ENCODE results near the gene GPR62. TPM values are rescaled to one million over a fixed set of nuclear protein-coding genes. Genes with fewer than 3 reads are reported as not detected.

GPR62 gene
- total and polyA plus RNA-seq, 2 donors (not counting 3 experiments of a cell fraction or from before 2014, with no cell fraction given) = 0.04 to 0.15 TPM

DNA sequence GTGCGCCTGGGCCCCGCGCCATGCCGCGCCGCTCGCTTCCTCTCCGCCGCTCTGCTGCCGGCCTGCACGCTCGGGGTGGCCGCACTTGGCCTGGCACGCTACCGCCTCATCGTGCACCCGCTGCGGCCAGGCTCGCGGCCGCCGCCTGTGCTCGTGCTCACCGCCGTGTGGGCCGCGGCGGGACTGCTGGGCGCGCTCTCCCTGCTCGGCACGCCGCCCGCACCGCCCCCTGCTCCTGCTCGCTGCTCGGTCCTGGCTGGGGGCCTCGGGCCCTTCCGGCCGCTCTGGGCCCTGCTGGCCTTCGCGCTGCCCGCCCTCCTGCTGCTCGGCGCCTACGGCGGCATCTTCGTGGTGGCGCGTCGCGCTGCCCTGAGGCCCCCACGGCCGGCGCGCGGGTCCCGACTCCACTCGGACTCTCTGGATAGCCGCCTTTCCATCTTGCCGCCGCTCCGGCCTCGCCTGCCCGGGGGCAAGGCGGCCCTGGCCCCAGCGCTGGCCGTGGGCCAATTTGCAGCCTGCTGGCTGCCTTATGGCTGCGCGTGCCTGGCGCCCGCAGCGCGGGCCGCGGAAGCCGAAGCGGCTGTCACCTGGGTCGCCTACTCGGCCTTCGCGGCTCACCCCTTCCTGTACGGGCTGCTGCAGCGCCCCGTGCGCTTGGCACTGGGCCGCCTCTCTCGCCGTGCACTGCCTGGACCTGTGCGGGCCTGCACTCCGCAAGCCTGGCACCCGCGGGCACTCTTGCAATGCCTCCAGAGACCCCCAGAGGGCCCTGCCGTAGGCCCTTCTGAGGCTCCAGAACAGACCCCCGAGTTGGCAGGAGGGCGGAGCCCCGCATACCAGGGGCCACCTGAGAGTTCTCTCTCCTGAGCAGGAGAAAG, 951 bp downstream of the GPR62 start:
- dilution Hi-C loops (cut with MboI; ENCODE audit: extremely low pct_ligation_motif_present, low sequenced_read_pairs) (no loop called here), intact Hi-C loops (cut with micrococcal nuclease) (loop anchor here (1.0 kb wide), 3 partner anchors 11 to 18 kb away; partner anchors contain the start of genes ABHD14B, PARP3 and PCBP4)
- peak overlapping the region; percentile 85 for H2AFZ ChIP-seq (ENCODE audit: low read depth, low read length)

More for the DNA sequence above, 951 bp downstream of the GPR62 start:
- Histone ChIP-seq H3K9me1 (replicated peaks; ENCODE audit: control insufficient read depth, extremely low read depth, insufficient read depth, low read length) (no peaks in the 10 kb centered on the region), H3K27ac (ENCODE audit: insufficient read depth, low read depth, low read length) (no peak overlapping the region), H3K79me2 (ENCODE audit: control insufficient read depth, insufficient read depth, low read length) (no peaks in the 10 kb centered on the region), H3K36me3 (ENCODE audit: control insufficient read depth in 2 of 2, extremely low read depth in 1 of 2, insufficient read depth in 2 of 2, low read length in 2 of 2) (peaks cover 0 to 2% of the 10 kb centered on the region in 2 experiments), H3K4me3 (replicated peaks in 1 of 3; ENCODE audit: insufficient read depth in 1 of 3, low read depth in 1 of 3, low read length in 3 of 3) (peak overlapping the region in 2 of 3 experiments; percentile 5 to 10), H3K9ac (replicated peaks; ENCODE audit: extremely low read depth, insufficient read depth, low read length) (no peak overlapping the region), H3K4me1 (ENCODE audit: control insufficient read depth, extremely low read depth, insufficient read depth, low read length) (no peaks in the 10 kb centered on the region), H3K4me2 (ENCODE audit: insufficient read depth, low read length) (peak overlapping the region; percentile 67), H3K9me3 (replicated peaks; ENCODE audit: control insufficient read depth, insufficient read depth, low read length) (no peaks in the 10 kb centered on the region), H4K20me1 (replicated peaks; ENCODE audit: control insufficient read depth, extremely low read depth, insufficient read depth, low read length) (no peaks in the 10 kb centered on the region), H3K27me3 (ENCODE audit: control insufficient read depth in 2 of 2, insufficient read depth in 2 of 2, low read length in 2 of 2) (peaks cover 7 to 13% of the 10 kb centered on the region in 2 experiments)
- ChIA-PET CTCF (interaction anchor here (1.4 to 2.1 kb wide), 2 partner anchors 12 to 18 kb away, joined by 9 to 14 read pairs; partner anchors contain the start of genes ABHD14B and PCBP4), POLR2A (no interaction called here)
- peak; percentile 70 for FAIRE-seq
- no TSS peak for BruUV-seq (replicated peaks)
- DNase-seq (ENCODE audit: low read depth, low spot score) = peak; percentile 69
- no peak for TF ChIP-seq MYC (IDR thresholded peaks at IDR 0.05; ENCODE audit: low read depth, low read length)
- TF ChIP-seq, protein P1, sequence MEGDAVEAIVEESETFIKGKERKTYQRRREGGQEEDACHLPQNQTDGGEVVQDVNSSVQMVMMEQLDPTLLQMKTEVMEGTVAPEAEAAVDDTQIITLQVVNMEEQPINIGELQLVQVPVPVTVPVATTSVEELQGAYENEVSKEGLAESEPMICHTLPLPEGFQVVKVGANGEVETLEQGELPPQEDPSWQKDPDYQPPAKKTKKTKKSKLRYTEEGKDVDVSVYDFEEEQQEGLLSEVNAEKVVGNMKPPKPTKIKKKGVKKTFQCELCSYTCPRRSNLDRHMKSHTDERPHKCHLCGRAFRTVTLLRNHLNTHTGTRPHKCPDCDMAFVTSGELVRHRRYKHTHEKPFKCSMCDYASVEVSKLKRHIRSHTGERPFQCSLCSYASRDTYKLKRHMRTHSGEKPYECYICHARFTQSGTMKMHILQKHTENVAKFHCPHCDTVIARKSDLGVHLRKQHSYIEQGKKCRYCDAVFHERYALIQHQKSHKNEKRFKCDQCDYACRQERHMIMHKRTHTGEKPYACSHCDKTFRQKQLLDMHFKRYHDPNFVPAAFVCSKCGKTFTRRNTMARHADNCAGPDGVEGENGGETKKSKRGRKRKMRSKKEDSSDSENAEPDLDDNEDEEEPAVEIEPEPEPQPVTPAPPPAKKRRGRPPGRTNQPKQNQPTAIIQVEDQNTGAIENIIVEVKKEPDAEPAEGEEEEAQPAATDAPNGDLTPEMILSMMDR (IDR thresholded peaks at IDR 0.05; ENCODE audit: extremely low read depth in 1 of 2, insufficient read depth in 1 of 2, low read depth in 1 of 2, low read length in 2 of 2) = peak; percentile 62 to 76
- TF ChIP-seq POLR2A (IDR thresholded peaks at IDR 0.05; ENCODE audit: low read depth, low read length) = no peak

Data from endothelial cell of umbilical vein (primary cell).